Hindlimb muscle (tissue), 1 donor: ENCODE results near the gene RPS19. TPM values are rescaled to one million over a fixed set of nuclear protein-coding genes. Genes with fewer than 3 reads are reported as not detected.
A peak's percentile ranks its signal among the peaks of the same experiment; 100 is the strongest.

ENCODE experiments used
- DNase-seq: peaks from one replicate; pipeline ENCODE4 v3.0.0-alpha.2; 2013
- polyA plus RNA-seq: library from polyadenylated mRNA; unstranded; fragments of 120-200 nt; gene quantifications from one replicate; pipeline ENCODE4 v1.2.1, GENCODE V29; 2013; ENCODE audit not compliant: insufficient read length

RPS19 gene
- polyA plus RNA-seq, 1 donor, result 2,264 TPM

- DNase-seq, result no peak
These were observed 19.0 kb downstream of the RPS19 start for GRCh38 chr19:41879080-41879479.

DNA sequence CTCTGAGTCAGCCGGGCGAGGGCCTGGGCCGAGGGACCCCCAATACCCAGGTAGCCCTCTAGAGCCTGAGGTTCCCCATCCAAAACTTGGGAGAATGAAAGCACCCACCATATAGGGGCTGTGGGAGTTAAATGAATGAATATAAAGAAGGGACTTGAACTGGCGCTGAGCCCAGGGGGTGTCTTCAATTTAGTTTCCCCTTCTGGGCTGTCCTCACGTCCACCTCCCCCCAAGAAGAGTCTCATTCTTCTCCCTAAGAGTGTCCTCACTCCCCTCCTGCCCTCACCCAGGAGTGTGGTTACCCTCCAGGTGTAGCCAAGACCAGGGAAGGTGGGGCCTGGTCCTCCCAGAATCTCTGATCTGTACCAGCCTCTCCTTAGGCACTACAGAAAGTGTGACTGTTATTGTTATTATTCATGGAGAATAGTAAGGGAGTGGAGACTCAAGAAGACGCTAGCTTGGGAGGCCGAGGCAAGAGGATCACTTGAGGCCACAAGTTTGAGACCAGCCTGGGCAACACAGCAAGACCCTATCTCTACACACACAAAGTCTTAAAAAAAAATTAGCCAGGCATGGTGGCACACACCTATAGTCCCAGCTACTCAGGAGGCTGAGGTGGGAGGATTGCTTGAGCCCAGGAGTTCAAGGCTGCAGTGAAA is 19.7 kb downstream of the RPS19 start:
- DNase-seq, result no peak

- DNase-seq, result no peak
These were observed 20.3 kb downstream of the RPS19 start for GRCh38 chr19:41880329-41880708.

DNA sequence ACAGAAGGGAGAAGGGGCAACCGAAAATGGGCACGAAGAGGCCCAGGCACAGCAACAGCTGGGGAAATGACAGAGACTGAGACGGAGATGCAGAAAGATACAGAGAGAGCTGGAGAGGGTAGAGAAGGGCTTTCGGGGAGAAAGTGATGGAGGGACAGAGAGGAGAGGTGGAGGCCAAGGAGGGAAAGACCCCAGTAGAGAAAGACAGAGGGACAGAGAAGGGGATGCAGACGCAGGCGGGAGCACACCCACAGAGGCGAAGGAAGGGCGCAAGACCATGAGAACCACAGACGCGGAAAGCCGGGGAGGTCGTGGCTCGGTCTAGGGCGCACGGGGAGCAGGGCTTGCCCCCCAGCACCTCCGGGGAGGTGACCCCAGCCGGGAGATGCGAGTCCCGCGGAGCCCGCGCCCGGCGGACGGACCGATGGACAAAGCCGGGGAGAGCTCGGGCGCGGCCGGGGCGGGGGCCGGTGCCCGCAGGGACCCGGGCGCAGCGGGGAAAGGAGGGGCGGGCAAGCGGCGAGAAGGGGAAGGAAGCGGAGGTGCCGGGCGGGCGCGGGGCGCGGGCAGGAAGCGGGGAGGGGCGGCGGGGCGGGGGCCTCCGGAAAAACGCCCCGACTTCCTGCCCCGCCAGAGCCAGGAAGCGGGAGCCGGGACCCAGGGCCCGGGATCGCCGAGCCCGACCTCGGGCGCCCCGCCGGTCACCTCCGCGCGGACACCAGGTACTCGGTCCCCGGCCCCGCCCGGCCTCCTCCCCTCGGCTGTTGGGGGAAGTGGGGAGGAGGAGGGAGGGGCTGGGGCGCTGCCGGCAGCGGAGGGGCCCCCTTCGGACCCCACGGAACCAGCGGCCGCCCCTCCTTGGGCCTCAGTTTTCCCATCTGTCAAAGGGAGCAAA is 22.8 kb downstream of the RPS19 start, which contains the start of gene ARHGEF1:
Gene ARHGEF1, plus strand, starts transcription at position 617 of the 895 bp plus-strand sequence. CDS start 4,899 bp downstream, outside the sequence.
- DNase-seq, result no peak

DNA sequence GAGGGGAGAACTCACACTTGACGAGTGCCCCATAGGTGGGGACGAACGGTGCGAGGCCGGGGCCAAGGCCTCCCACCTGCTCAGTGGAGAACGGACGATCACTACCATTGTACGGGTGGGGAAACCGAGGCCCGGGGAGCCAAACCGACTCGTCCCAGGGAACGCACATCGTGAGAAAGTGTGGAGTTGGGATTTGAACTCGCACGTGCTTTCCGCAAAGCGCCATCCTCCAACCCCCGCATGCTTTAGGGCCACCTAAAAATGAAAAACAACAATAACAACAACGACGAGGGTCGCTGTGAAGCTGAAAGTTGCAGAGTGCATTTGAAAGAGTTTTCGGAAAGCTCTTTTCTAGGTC is 23.4 kb downstream of the RPS19 start:
- DNase-seq, result no peak

DNA sequence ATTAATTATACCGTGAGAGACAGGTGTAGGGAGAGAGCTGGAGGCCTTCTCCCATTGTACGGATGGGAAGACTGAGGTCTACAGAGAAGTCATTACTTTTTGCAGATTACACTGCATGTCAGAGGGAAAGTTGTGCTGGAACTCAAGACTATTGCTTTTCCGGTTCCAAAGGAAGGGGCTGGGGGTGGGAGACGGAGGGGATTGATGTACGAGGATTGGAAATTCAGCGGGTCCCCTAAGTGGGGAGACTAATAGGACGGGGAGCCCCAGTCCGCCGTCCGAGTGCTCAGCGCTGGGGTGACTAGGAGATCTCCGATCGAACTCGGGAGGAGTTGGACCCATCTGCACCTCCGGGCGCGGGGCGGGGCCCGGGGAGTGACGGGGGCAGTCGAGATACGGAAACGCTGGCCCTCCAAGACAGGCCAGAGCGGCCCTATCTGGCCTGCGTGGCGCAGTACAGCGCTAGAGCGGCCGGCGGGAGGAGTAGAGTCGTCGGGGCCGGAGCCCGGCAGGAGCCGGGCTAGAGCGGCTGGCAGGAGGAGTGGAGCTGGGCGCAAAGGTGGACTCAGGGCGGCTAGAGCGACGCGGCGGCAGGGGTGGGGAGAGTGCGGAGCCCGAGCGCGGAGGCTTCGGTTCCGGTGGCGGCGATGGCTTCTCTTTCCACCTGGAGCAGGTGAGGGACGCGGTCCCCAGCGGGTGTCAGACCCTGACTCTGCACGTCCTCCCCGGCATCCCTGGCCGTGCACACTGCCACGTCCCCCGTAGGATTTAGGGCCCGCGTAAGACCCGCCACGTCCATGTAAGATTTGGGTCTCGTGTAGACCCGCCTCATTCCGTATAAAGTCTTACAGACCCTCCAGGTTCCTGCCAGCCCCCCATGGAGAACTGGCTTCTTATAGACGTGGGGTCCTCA is 24.0 kb downstream of the RPS19 start:
- DNase-seq, result peak; percentile 95

- no peak for DNase-seq
These were observed 27.0 kb downstream of the RPS19 start for GRCh38 chr19:41886761-41887710.

DNA sequence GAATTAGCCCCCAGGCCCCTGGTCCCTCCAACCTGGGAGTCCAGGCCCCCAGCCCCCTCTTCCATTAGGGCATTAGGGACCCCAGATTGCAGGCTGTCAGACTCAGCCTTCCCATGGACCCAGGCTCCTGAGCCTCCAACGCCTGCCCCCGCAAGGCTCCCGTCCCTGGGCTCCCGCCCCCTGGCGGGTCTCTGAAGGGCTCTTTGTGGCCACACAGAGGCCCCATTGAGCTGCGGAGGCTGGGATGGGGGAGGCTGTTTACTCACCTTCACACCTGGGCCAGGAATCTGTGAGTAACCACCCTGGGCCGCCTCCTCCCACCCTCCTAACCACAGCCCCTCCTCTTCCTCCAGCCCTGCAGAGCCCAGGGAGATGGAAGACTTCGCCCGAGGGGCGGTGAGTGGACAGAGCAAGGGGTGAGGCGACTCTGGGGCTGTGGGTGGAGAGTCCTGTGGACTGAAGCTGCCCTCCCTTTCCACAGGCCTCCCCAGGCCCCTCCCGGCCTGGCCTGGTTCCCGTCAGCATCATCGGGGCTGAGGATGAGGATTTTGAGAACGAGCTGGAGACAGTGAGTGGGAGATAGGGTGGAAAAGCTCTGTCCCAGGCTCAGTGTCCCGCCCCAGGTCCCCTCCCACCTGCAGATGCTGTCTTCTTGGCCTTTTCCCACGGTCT is 27.8 kb downstream of the RPS19 start:
- DNase-seq, result no peak

GRCh38 chr19:41888926-41889325 is 28.9 kb downstream of the RPS19 start:
- no peak for DNase-seq

GRCh38 chr19:41889896-41890295 is 29.8 kb downstream of the RPS19 start:
- no peak for DNase-seq

DNA sequence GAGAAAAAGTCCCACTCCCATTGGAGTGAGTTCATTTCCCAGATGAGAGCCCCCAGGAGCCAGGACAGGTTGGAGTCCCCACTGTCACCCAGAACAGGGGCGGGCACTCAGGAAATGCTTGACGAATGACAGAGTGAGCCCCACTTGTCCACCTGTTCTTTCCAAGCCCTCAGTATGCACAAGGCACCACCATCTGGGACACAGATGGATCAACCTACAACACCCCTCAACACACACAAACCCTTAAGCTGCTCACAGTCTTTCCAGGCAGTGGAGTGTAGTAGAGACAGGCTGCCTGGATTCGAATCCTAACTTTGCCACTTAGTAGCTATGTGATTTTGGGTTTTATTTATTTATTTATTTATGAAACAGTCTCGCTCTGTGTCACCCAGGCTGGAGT is 30.9 kb downstream of the RPS19 start:
- DNase-seq, result no peak

DNA sequence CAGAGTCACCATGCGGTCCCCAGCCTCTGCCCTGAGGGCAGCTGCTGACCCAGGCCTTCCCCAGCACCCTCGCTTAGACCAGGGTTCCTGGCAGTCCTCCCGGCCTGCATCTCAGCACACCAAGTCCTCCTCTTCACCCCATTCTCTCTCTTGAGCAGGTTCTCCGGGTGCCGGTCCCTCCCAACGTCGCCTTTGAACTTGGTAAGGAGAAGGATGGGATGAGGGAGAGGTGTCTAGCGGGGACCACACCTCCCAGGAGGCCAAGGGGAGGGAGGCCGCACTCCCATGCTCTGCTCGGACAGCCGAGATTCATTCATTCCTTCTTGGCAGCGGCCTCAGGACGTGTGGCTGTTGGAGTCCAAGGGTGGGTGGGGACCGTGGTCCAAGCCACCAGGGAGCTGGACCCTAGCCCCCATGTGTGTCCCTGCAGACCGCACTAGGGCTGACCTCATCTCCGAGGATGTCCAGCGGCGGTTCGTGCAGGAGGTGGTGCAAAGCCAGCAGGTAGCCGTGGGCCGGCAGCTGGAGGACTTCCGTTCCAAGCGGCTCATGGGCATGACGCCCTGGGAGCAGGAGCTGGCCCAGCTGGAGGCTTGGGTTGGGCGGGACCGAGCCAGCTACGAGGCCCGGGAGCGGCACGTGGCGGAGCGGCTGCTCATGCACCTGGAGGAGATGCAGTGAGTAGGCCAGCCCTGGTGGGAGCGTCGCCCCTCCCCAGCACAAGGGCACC is 32.3 kb downstream of the RPS19 start:
- no peak for DNase-seq

GRCh38 chr19:41893899-41894298 is 33.8 kb downstream of the RPS19 start:
- no peak for DNase-seq

DNA sequence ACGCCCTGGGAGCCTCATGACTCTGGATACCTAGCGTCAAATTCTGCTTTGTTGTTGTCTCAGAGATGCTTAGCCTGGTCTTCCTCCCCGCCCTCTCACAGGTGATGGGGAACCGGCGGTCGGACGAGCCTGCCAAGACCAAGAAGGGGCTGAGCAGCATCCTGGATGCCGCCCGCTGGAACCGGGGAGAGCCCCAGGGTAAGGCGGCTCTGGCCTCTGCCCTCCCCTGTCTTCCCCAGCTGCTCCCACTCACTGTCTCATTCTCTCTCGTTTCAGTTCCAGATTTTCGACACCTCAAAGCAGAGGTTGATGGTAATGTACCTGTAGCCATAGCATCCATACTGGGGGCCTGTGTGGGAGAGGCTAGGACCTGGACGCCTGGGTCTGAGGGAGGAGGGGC is 34.3 kb downstream of the RPS19 start:
- DNase-seq, result no peak

DNA sequence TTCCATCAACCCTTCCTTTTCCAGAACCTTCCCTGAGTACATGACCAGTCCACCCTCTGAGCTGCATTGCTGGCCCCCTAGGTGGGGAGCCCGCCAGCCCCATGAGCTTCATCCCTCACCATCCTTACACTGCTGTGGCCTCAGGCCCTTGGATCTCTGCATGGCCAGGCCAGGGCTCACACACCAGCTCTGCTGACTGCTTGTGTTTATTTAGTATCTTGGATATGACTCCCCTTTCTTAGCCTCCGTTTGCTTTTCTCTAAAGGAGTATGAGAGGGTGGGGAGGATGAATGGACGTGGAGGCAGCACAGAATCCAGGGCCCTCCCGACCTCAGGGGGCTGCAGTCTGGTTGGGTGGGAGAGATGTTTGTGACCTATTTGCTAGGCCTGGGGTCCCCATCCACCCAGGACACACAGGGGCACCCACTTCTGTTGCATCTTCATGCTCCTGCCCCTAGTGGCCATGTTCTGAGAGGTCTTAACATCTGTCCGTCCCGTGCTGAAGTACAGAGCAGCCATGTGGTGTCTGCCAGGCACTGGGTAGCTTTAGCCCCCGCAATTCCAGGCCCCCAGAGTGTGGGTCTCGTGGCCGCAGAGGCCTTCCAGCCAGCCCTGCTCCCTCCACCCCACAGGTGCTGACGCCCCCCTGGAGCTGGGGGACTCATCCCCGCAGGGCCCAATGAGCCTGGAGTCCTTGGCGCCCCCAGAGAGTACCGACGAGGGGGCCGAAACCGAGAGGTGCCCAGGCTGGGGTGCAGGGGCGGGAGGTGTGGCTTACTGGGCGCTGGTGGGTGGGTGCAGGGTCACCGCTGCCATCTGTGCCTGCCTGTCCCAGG is 35.9 kb downstream of the RPS19 start:
- no peak for DNase-seq

DNA sequence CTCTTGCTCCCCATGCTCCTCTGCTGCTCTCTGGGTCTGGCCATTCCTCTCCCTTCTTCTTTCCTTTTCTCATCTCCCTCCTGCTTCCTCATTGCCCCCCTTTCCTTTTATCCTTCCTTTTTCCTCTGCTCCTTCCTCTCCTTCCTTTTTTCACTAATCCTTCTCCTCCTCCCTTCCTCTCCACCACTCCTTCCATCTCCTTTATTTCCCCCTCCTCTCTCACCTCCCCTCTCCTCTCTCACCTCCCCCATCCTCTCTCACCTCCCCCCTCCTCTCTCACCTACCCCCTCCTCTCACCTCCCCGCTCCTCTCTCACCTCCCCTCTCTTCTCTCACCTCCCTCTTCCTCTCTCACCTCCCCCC is 36.5 kb downstream of the RPS19 start:
- no peak for DNase-seq

GRCh38 chr19:41897181-41897580 is 37.1 kb downstream of the RPS19 start:
- DNase-seq, result no peak

GRCh38 chr19:41897820-41898219 is 37.8 kb downstream of the RPS19 start:
- no peak for DNase-seq

GRCh38 chr19:41898235-41898634 is 38.2 kb downstream of the RPS19 start:
- no peak for DNase-seq
